K562 (cell line): ENCODE data around the gene PTAFR. TPM values are rescaled to one million over a fixed set of nuclear protein-coding genes. Genes with fewer than 3 reads are reported as not detected.

Source experiments
- ATAC-seq: fragments of 200-7000 bp; cut with Tn5 transposase; 3 replicates; pipeline ENCODE4 v1.9.1; 2020; ENCODE audit warnings: moderate library complexity
- BruUV-seq: library from RNA; stranded (reverse); fragments of 400-500 nt; replicated peaks from 2 replicates; lab custom pipeline; 2021; lab: Mats Ljungman, UMichigan
- CTCF ChIA-PET: fragments of 300-600 bp; formaldehyde crosslinking; extraction: SDS; loops from one replicate; lab custom pipeline; 2021; ENCODE audit warnings: low intra/inter-chr PET ratio; lab: Yijun Ruan, JAX
- POLR2A ChIA-PET: fragments of 300-600, 350-650 bp; sonication (Branson Sonifier 250); formaldehyde crosslinking; extraction: SDS; loops from one replicate; lab custom pipeline; 2021; ENCODE audit warnings: antibody characterized with exemption, inconsistent platforms; lab: Yijun Ruan, JAX
- DNase-seq, 4 experiments: peaks; one replicate each; pipeline versions ENCODE4 v3.0.0 to v3.0.0-alpha.2; 2011 to 2018; ENCODE audit warnings: low spot score in 3 of 4, mixed read lengths in 3 of 4; ENCODE audit errors: extremely low read depth in 1 of 4
- FAIRE-seq: peaks from 2 replicates; lab custom pipeline; 2011; peaks lifted over from hg19 to GRCh38; lab: Jason Lieb, UNC
- H2AFZ ChIP-seq: 2 replicates; pipeline ENCODE4 v1.6.0; 2011; ENCODE audit warnings: low read depth, low read length, control low read depth, inconsistent platforms
- H3K27ac ChIP-seq: fragments of 200-600 bp; 3 replicates; pipeline ENCODE4 v1.8.0; 2011; ENCODE audit warnings: low read depth, mild to moderate bottlenecking, control low read depth, inconsistent platforms, low read length, moderate library complexity, mixed read lengths; ENCODE audit errors: extremely low read depth
- H3K27me3 ChIP-seq, 2 experiments: fragments of 300-600 bp in 1 of 2; 2 replicates in 1 of 2; 3 replicates in 1 of 2; pipeline versions ENCODE4 v1.6.0 to v1.8.0; 2011; ENCODE audit warnings: inconsistent platforms in 2 of 2, low read length in 2 of 2, mild to moderate bottlenecking in 1 of 2, mixed read lengths in 1 of 2, moderate library complexity in 1 of 2; ENCODE audit not compliant: control insufficient read depth in 2 of 2, insufficient read depth in 2 of 2
- H3K36me3 ChIP-seq: fragments of 300-600 bp; 3 replicates; pipeline ENCODE4 v1.8.0; 2011; ENCODE audit warnings: mild to moderate bottlenecking, low read length, inconsistent platforms; ENCODE audit not compliant: control insufficient read depth, insufficient read depth
- H3K4me1 ChIP-seq, 2 experiments: fragments of 200-600 bp in 1 of 2; replicated peaks in 1 of 2; 2 replicates in 1 of 2; 3 replicates in 1 of 2; pipeline versions ENCODE4 v1.5.1 to v1.8.0; 2011; ENCODE audit warnings: inconsistent platforms in 2 of 2, low read length in 2 of 2, mild to moderate bottlenecking in 1 of 2, mixed read lengths in 1 of 2, moderate library complexity in 1 of 2; ENCODE audit not compliant: control insufficient read depth in 2 of 2, insufficient read depth in 2 of 2
- H3K4me2 ChIP-seq: 2 replicates; pipeline ENCODE4 v1.6.1; 2011; ENCODE audit warnings: low read length, control low read depth, inconsistent platforms, mixed read lengths; ENCODE audit not compliant: insufficient read depth
- H3K4me3 ChIP-seq: fragments of 200-600 bp; sonication (generic), shearing (Covaris generic); 2 replicates; pipeline ENCODE4 v1.5.1; 2016; ENCODE audit warnings: control low read depth, inconsistent platforms
- H3K79me2 ChIP-seq: fragments of 200-600 bp; 3 replicates; pipeline ENCODE4 v1.8.0; 2011; ENCODE audit warnings: low read length, inconsistent platforms; ENCODE audit not compliant: control insufficient read depth, insufficient read depth
- H3K9ac ChIP-seq, 2 experiments: 2 replicates each; pipeline versions ENCODE4 v1.6.0 to v1.6.1; 2011; ENCODE audit warnings: low read depth in 2 of 2, low read length in 2 of 2, control low read depth in 1 of 2, inconsistent platforms in 1 of 2, mild to moderate bottlenecking in 1 of 2, mixed read lengths in 1 of 2; ENCODE audit not compliant: insufficient read depth in 1 of 2
- H3K9me1 ChIP-seq: one replicate; pipeline ENCODE4 v1.6.0; 2011; ENCODE audit warnings: inconsistent platforms, mild to moderate bottlenecking, low read length, moderate library complexity; ENCODE audit not compliant: control insufficient read depth, insufficient read depth
- H3K9me3 ChIP-seq: replicated peaks from 2 replicates; pipeline ENCODE4 v1.5.1; 2011; ENCODE audit warnings: low read depth, low read length, inconsistent platforms; ENCODE audit not compliant: control insufficient read depth, insufficient read depth
- H4K20me1 ChIP-seq: replicated peaks from 2 replicates; pipeline ENCODE4 v1.6.1; 2011; ENCODE audit warnings: low read length, inconsistent platforms, mixed read lengths; ENCODE audit not compliant: control insufficient read depth, insufficient read depth
- BCOR ChIP-seq: fragments of 450-650 bp; IDR thresholded peaks from 2 replicates; pipeline ENCODE4 v1.6.1; 2016
- KDM1A ChIP-seq, 2 experiments: fragments of 450-650 bp; IDR thresholded peaks; 2 replicates each; pipeline ENCODE4 v1.6.1; 2016; ENCODE audit warnings: mild to moderate bottlenecking in 2 of 2
- RBFOX2 ChIP-seq: fragments of 200-400 bp; formaldehyde crosslinking; IDR thresholded peaks from 2 replicates; pipeline ENCODE4 v1.6.1; 2017; ENCODE audit warnings: low read depth, mild to moderate bottlenecking, low read length, moderate library complexity
- RBM25 ChIP-seq: fragments of 200-400 bp; formaldehyde crosslinking; IDR thresholded peaks from 2 replicates; pipeline ENCODE4 v1.6.1; 2018; ENCODE audit warnings: low read length, low read depth, moderate library complexity; ENCODE audit not compliant: severe bottlenecking
- ZNF143 ChIP-seq: sonication (generic); formaldehyde crosslinking; IDR thresholded peaks from 2 replicates; pipeline ENCODE4 v1.9.0; 2022; ENCODE audit warnings: mild to moderate bottlenecking, missing genetic modification reagents
- WGBS: fragments of 100-300 bp; shearing (Covaris generic); methylation state at CpG from one replicate; pipeline ENCODE4 v1.1.6; 2016; ENCODE audit warnings: low coverage, mixed read lengths; ENCODE audit not compliant: insufficient coverage; ENCODE audit errors: missing lambda C conversion rate; 5-methylcytosine and 5-hydroxymethylcytosine counted together
- in situ Hi-C: fragments of 300-500 bp; cut with MboI; formaldehyde crosslinking; loops from 4 replicates; pipeline ENCODE4 v1.15.0; 2018; ENCODE audit warnings: inconsistent platforms, mixed read lengths
- intact Hi-C: fragments of 100-400 bp; cut with micrococcal nuclease; formaldehyde crosslinking; loops from 2 replicates; pipeline ENCODE4 v1.14.2; 2022
- polyA plus RNA-seq, 8 experiments: library from polyadenylated mRNA; depleted of rRNA in 4 of 8; stranded (reverse) in 5 of 8; unstranded in 3 of 8; fragments of >200 nt; fragmentation: Nextera tagmentation in 2 of 8; fragmentation: Illumina TruSeq in 1 of 8; extraction: Ambion mirVana in 2 of 8; extraction: Trizol in 1 of 8; gene quantifications; 2 replicates each; pipeline versions ENCODE4 v1.2.1 to v1.2.3, GENCODE V29; 2011 to 2014; ENCODE audit warnings: inconsistent platforms in 1 of 8, missing spikeins in 1 of 8
- total RNA-seq, 7 experiments: library from RNA; depleted of rRNA in 6 of 7; stranded (reverse); fragments of >200 nt in 6 of 7; fragmentation: Illumina TruSeq in 2 of 7; extraction: Trizol in 2 of 7; gene quantifications; 2 replicates each; pipeline versions ENCODE4 v1.2.1 to v1.2.3, GENCODE V29; 2011 to 2021; ENCODE audit warnings: low replicate concordance in 1 of 7
- TF ChIP-seq, protein P1 (sequence below): fragments of 450-650 bp; conservative IDR thresholded peaks from 2 replicates; pipeline ENCODE4 v1.6.1; 2016; ENCODE audit warnings: missing genetic modification characterization, low read depth, mild to moderate bottlenecking, control low read depth, missing compliant biosample characterization

PTAFR gene
- total and polyA plus RNA-seq, 9 of the 15 experiments (the other 6 are each of a cell fraction or from before 2014, with no cell fraction given): 0.15 to 0.55 (median 0.40) TPM; not detected in 1

DNA sequence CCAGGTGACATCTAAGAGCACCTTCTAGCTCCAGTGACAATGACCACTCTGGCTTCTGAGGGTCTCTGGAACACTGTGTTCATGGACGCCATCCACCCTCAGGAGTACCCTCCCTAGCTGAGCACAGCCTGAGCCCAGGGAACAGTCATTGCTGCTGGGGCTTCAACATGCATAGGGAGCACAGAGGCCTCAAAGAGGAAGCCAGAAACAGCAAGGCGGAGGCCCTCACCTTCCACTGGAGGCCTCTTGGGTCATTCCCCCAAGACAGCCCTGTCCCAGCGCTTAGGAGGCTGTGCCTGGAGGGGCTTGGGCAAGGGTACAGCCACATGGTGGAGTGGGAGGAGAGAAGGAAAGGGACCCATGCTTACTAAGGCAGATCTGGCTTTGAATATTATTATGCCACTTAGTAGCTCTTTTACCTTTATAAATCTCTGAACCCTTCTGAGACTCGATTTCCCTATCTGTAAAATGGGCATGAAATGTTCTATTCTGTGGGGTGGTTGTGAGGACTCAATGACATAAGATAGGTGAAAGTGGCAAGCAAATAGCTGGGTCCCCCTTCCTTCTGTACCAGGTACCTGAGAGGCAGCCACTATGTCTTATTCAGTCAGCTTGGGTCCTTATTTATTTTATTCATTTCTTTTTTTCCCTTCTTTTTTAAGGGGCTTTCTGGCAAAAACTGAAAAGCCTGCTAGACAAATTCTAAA lies 32.8 kb downstream of the PTAFR start:
- Histone ChIP-seq H3K9me3 (no peaks in the 10 kb centered on the region), H3K4me3 (no peak overlapping the region), H2AFZ (no peak overlapping the region), H3K36me3 (no peaks in the 10 kb centered on the region), H4K20me1 (no peaks in the 10 kb centered on the region), H3K9me1 (no peaks in the 10 kb centered on the region), H3K27me3 (no peaks in the 10 kb centered on the region), H3K27ac (no peak overlapping the region), H3K79me2 (no peaks in the 10 kb centered on the region), H3K4me1 (peaks cover 14 to 28% of the 10 kb centered on the region in 2 experiments; a peak in 4 of 5 replicates), H3K4me2 (no peak overlapping the region), H3K9ac (peak overlapping the region in 1 of 2 experiments; percentile 66; a peak in 2 of 4 replicates)
- 52% methylated on average over 4 of the region's 4 CpGs for WGBS
- ChIA-PET CTCF (no interaction called here), POLR2A (no interaction called here)
- DNase-seq (no peak), ATAC-seq (no peak), FAIRE-seq (no peak)
- in situ Hi-C loops: no loop called here
- no peak for TF ChIP-seq RBFOX2
- peak; percentile 68 for TF ChIP-seq BCOR
- peak; percentile 95 for TF ChIP-seq RBM25
- TF ChIP-seq, protein P1, sequence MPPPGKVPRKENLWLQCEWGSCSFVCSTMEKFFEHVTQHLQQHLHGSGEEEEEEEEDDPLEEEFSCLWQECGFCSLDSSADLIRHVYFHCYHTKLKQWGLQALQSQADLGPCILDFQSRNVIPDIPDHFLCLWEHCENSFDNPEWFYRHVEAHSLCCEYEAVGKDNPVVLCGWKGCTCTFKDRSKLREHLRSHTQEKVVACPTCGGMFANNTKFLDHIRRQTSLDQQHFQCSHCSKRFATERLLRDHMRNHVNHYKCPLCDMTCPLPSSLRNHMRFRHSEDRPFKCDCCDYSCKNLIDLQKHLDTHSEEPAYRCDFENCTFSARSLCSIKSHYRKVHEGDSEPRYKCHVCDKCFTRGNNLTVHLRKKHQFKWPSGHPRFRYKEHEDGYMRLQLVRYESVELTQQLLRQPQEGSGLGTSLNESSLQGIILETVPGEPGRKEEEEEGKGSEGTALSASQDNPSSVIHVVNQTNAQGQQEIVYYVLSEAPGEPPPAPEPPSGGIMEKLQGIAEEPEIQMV: no peak
- peak in 1 of 2 experiments; percentile 36; a peak in 1 of 4 replicates for TF ChIP-seq KDM1A (IDR thresholded peaks at IDR 0.05)
- TF ChIP-seq ZNF143 (CRISPR knock-in tag): no peak
- no TSS peak for BruUV-seq
- intact Hi-C loops: no loop called here
